ENCODE data around the gene PCK1.

Gene PCK1

DNA sequence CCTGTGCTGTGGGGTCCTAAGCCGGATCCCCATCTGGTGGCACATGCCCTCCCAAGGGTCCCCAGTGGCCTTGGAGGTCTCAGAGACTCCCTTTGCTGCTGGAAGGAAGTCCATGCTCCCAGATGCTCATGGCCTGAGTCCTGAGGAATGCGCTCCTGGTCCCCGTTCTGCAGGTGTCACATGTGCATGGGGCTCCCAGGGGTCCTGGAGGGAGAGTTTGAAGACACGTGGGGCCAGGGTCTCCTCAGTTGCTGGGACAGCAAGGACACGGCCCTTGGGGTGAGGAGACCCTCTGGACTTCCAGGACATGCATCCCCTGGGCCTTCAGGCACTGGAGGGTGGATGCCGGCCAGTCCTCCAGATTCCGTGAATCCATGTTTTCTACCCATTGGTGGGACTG is 47.6 kb downstream of the PCK1 start:
- DNase-seq = no peak

DNA sequence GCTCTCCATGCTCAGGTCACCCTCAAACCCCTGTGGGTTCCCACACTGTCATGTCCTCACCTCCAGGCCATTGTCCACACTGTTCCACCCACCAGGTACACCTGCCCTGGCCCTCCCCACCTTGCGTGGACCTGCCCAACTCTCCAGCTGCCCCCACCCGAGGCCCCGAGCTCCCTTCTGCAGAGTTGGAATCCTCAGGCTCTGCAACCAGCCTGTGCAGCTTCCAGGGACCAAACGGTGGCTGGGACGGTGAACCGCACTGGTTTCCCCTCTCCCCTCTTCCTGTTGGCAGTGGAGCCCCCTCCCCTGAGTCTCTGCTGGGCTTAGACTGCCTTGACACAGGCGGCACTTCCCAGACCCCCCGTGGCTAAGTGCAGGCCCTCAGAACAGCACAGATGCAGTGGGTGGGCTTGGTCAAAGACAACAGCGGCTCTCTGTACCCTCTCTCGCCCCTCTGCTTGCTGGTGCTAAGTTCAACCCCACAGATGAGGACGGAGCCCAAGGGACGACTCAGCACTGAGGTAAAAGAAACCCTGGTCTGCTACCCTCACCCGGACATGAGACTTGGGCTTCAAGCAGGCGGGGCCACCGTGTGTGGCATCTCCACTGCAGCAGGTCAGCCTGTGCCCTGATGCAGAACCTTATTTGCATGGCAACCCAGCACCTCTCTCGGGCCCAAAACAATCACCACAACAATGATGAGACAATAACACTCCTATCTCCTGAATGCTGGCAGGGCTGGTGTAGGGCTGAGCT is 48.4 kb downstream of the PCK1 start:
- no peak for DNase-seq

DNA sequence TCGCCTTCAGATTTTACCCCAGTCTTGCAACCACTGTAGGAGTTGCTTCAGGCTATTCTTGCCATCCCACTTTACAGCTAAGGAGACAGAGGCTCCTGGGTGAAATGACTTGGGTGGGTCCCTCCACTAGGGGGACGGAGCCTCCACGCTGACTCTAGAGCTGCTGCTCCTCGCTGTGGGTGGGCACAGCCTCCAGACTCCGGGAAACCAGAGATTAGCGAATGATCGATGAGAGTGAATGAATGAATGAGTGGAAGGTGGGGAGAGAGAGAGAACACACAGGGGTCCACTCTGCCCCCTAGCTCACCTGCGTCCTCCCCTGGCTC is 48.9 kb downstream of the PCK1 start:
- no peak for DNase-seq

DNA sequence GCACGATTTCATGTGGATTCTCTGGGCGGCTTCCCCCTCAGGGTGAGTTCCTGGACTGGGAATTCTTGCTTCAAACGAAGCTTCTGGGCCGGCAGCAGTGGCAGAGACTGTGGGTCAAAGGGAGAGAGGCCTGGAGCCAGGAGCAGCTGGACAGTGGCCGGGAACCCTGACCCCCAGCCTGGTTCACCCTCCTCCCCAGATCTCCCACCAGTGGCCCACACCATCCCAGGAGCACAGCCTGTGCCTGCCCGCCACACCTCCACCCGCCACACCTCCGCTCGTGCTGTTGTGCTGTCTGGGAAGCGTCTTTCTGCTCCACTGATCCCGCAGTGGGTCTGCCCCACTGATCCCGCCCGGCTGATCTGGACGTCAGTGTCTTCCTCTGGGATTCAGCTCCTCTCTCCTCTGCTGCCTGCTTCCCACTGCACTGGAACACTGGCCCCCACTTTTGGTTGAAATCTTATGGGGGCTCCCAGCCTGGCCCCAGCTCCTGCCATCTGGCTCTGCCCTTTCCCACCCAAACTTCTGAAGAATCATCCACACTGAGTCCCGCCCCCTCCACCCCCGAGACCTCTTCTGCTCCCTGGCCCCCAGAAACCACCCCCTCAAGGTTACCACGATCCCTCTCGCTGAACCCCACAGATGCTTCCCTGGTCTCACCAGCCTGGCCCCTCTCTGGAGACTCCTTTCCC is 49.5 kb downstream of the PCK1 start:
- no peak for DNase-seq

DNA sequence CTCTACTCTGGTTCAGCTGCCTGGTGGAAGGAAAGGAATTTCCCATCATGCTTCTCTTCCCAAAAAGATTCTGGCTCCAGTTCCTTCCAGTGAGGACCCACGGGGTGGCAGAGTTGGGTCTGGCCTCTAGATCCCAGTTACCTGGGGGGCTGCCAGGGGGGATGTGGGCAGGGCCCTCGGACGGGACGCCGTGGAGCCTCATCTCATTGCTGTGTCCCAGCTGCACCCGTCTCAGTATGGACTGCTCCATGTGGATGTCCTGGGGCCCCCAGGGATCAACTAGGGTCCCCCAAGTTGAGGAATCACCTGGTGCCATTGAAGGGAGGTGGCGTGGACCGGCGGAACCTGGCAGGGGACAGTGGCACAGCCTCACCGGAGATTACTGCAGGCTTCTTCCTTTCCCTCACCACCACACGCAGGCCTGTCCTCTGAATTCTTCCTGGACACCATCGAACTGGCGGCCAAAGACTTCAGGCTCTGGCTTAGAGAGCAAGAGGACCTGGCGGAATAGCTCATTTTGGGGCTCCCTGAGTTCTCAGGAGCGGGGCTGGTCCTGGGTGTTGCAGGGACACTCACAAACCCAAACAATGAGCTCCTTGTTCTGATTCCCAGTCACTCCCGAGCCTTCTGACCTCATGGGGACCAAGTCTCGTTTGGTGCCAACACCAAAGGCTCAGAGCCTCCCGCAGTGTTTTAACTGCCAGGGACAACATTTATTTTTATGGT is 50.8 kb downstream of the PCK1 start:
- DNase-seq = no peak

DNA sequence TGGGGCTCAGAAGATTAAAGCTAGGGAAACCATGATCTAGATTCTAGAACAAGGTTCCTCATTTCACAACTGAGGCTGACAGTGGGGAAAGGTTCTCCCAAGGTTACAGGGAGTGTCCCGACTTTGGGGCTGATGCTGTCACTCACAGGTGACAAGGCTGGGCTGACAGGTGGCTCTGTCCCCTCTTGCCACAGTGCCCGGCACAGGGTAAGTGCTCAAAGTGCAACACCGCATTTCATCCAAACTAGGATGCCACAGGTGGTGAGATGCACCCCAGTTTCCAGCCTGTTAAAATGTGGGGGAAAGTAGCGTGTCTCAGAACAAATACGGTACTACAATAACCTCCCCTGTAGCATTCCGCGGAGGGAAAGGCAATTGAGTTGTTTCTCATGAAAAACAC is 51.5 kb downstream of the PCK1 start:
- no peak for DNase-seq

DNA sequence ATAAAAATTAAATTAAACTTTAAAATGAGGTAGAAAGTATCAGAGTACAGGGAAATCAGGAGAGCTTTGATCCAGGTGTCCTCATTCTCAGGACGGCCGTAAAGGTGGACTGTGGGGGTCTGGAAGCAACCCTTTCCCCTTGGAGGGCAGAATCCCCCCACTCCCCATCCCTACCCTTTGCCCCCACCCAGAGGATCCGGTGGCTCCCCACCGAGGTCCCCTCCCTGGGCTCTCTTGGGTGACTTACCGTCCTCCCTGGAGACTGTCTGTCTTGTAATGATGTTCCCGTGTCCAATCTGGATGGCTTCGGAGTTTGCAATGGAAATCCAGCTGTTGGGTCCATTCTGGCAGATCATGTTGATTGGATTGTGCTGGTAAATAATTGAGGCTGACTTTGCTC is 52.0 kb downstream of the PCK1 start:
- no peak for DNase-seq

DNA sequence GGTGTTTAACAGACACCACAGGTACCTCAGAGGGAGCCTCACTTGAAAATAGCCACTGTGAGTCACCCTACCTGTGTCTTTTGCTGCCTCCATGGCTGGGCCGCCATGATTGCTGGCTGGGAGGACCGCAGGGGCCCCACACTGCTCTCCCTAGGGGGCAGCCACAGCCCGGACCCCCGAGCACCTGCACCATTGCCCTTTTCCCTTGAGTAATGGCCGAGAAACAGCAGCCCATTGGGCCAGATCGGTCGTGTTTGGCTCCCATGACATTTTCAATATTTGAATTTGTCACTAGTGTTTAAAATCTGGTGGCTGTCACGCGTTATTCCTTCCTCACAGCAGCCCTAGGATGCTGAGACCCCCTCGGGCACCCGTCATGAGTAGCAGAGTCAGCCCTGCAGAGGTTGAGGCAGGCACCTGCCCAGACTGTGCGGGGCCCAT is 52.6 kb downstream of the PCK1 start:
- DNase-seq = no peak

DNA sequence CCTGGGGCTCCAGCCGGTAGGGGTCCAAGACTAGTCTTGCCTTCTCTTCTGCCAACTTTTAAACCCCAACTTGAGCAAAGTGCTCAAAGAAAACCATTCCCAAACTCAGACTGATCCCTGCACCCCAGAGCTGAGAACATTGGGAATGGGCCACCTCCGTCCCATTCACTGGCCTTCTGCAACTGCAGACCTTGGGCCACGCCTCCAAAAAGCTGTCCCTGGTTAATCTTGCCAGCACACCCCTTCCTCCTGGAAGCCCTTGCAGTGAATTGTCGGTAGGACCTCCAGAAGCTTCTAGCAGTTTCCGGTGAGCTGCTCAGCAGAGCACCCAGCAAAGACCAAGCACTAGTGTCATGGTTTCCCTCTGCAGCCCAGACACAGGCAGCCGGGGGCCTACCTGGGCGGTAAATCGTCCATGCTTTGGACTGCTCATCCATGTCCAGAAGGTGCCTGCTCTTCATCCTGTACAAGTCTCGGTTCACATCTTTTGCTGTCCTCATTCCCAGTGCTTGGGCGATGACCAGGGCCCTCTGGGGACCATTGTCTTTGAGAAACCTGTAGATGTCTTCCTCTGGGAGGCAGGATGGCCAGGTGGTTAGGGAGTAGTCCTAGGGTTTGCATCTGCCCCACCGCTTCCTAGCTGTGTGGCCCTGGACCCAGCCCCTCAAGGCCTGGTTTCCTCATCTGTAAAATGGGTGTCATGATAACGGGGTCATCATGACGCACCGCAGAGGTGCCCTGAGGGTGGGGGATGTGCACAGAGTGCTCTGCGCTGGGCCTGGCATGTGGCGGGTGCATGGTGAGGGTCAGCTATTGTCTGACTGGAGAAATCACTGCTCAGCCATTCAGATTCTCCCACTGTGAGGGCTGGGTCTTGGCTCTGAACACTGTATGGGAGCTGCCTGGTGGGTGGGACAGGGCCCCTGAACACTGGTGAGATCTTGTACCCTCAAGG is 53.9 kb downstream of the PCK1 start:
- no peak for DNase-seq

DNA sequence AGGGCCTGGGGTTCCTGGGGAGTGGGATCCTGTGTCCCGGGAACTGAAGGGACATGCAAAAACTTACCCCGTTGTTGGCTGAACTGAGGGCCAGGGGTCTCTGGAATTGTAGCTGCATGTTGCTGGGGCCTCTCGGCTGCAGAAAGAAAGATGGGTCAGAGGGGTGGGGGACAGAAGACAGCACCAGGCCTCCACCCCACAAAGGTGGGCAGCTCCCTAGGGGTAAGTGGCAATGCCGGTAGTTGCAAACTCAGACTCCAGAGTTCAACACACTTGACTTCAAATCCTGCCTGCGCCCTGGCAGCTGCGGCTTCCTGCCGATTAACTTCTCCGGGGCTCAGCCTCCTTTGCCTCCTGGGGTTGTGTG is 54.5 kb downstream of the PCK1 start:
- no peak for DNase-seq

DNA sequence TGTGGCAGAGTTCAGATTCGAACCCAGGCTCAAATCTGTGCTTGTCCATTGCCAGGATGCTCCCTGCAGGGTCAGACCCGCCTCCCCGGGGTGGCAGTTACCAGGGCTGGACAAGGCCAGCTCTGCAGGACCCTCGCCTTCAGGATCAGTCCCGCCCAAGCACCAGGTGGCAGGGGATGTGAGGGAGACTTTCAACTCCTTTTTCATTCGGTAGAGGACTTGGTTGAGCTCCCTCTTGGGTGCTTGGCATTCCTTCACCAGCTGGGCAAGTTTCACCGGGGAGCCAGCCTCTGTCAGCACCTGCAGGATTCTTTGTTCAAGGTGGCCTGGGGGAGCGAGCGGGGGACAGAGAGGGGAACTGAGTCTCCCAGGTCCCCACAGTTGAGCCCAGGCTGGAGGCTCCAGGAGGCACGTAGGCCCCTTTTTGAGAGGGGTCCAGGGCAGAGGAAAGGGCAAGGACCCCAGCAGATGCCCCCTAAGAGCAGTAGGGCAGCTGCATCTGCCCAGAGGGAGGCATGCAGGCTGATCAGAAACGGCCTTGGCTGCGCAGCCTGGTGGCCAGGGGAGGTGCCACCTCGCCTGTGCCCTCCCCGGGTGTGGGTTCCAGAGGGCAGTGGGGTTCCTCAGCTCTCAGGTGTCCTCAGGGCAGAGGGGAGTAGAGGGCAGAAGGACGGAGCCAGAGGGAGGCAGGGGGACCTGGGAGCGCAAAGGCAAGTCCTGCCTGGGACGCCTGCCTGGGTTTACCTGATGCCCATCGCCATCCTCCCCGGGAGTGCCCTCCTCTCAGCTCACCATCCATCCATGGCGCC is 55.4 kb downstream of the PCK1 start:
- DNase-seq = no peak

DNA sequence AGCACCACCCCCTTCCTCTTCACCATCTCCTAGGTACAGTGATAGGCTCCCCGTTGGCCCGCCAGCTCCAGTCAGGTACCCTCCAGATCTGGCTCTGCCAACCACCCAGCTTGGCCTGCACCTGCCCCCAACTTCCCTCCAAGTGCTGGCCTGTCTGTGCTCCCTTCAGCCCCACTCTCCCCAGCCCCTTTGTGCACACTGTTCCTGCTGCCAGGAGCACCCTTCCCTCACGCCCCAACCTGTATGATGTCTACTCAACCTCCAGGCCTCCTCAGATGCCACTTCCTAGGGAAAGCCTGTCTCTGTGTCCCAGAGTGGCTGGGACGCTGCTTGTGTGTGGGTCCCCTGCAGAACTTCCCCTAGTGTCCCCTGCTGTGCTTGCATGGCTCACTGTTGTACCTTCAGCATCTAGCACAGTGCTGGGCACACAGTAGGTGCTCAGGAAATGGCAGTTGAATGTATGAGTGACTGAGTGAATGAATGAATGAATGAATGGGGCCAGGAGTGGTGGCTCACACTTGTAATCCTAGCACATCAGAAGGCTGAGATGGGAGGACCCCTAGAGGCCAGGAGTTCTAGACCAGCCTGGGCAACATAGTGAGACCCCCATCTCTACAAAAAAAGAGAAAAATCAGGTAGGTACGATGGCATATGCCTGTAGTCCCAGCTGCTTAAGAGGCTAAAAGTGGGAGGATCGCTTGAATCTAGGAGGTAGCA is 56.3 kb downstream of the PCK1 start:
- DNase-seq = no peak
